Skeletal muscle satellite cell (primary cell): ENCODE measurements around the gene PTPRH.

Experiments used
- H3K27me3 ChIP-seq: 2 replicates; pipeline ENCODE4 v1.7.0; 2013; ENCODE audit warnings: low read length; ENCODE audit not compliant: control insufficient read depth, insufficient read depth
- H3K36me3 ChIP-seq: 2 replicates; pipeline ENCODE4 v1.7.0; 2013; ENCODE audit warnings: mild to moderate bottlenecking, control low read depth, low read length; ENCODE audit not compliant: insufficient read depth
- H3K4me1 ChIP-seq: 2 replicates; pipeline ENCODE4 v1.7.0; 2013; ENCODE audit warnings: low read length; ENCODE audit not compliant: control insufficient read depth, insufficient read depth
- H3K4me2 ChIP-seq: 2 replicates; pipeline ENCODE4 v1.7.0; 2013; ENCODE audit warnings: mild to moderate bottlenecking, low read length
- H3K4me3 ChIP-seq: 2 replicates; pipeline ENCODE4 v1.7.0; 2013; ENCODE audit warnings: low read length
- H3K9ac ChIP-seq: 2 replicates; pipeline ENCODE4 v1.7.0; 2013; ENCODE audit warnings: mild to moderate bottlenecking, low read depth, low read length, moderate library complexity
- H3K9me3 ChIP-seq: replicated peaks from 2 replicates; pipeline ENCODE4 v1.7.0; 2013; ENCODE audit warnings: mild to moderate bottlenecking, control low read depth, low read length

PTPRH gene

DNA sequence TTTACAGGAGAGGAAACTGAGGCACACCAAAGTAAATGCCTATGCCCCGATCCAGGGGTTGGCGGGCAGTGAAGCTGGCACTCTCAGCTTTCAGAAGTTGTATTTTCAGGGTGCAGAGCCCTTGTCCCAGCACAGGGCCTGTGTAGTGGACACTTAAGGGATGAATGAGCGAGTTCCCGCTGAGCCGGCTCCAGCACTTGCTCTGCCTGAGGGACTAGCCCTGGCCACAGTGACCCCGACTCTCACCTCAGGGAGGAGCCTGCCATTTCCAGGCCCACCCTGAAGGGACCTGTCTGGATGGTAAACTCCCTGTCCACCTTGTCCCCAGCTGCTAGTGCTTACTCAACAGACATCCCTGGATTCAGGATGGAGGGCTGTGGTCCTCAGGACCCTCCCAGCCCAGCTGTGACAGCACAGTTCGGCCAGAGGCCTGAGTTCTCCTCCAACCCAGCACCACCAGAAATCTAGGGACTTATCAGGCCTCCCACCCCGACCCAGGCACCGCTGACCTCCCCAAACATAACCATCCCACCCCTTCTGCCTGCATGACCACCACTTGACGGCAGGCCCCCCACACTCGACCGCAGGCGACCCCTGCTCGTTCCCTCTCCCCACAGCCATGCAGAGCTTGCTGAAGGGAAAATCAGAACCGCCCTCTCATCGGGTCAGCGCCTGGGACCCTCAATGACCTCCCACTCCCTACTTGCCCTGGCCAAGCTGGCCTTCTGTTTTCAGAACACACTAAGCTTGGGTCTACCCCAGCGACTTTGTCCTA lies 41.1 kb upstream of the PTPRH start:
- no peak overlapping the region for H3K4me3 ChIP-seq
- peaks cover 11% of the 10 kb centered on the region for H3K36me3 ChIP-seq
- H3K27me3 ChIP-seq = no peaks in the 10 kb centered on the region
- no peak overlapping the region for H3K4me2 ChIP-seq
- H3K9ac ChIP-seq = no peak overlapping the region
- H3K4me1 ChIP-seq = peaks cover 18% of the 10 kb centered on the region
- H3K9me3 ChIP-seq = no peaks in the 10 kb centered on the region

DNA sequence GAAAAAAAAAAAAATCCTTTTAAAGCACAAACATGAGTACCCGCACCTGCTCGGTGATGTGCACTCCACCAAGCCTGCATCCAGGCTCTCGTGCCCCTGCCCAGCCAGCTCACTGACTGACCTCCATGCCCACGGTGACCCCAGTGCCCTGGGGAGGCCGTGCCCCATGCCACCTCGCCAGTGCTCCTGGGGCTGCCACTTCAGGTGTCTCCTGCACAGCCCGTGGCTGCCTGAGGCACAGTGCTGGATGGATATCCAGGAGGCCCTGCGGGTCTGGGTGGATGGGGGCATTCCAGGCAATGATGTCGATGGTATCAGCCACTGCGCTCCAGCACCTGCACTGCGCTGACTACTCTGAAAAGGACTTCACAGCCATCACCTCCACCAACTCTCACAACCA lies 40.5 kb upstream of the PTPRH start:
- Histone ChIP-seq H3K9ac (no peak overlapping the region), H3K36me3 (peaks cover 17% of the 10 kb centered on the region), H3K4me2 (no peak overlapping the region), H3K4me1 (peaks cover 12% of the 10 kb centered on the region), H3K27me3 (no peaks in the 10 kb centered on the region), H3K4me3 (no peak overlapping the region), H3K9me3 (no peaks in the 10 kb centered on the region)

DNA sequence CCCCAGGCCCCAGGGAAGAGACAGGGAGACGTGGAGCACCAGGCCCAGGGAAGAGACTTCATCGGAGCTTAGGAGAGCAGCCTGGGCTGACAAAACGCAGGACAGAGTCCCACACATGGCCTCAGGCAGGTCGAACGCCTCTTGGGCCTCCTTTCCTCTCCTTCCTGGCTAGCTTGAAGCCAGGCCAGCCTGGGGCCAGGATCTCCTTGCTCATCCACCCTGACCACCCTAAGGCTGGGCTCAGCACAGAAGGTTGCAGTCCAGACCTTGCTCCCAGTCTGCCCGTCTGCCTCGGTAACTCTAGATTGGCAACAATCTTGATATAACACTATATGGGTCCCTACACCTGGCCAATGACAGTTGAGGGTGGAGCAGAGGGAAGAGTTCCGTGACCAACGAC lies 39.4 kb upstream of the PTPRH start:
- Histone ChIP-seq H3K36me3 (peaks cover 26% of the 10 kb centered on the region), H3K4me1 (peaks cover 7% of the 10 kb centered on the region), H3K9me3 (no peaks in the 10 kb centered on the region), H3K27me3 (no peaks in the 10 kb centered on the region), H3K4me3 (no peak overlapping the region), H3K9ac (no peak overlapping the region), H3K4me2 (no peak overlapping the region)

DNA sequence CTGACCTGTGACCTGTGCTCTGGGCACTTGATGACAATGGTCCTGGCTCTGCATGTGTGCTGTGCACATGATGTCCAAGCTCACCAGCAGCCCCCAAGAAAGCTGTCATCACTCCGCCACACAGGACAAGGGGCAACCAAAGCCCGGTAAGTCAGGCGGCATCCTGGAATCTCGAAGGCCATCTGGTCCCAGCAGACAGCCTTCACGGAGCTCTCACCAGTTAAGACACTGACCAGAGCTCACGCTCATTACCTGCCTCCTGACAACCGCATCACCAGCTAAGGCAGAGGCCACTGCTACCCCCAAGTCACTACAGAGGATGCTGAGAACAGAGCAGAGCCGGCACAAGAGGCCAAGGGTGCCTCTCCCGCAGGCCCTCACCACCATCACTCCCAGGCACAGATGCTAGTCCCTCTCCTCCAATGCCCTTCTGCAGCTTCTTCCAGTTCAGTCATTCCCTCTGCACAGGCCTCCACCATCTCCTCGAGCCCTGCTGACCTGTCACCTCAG lies 38.9 kb upstream of the PTPRH start:
- H3K4me2 ChIP-seq = no peak overlapping the region
- H3K27me3 ChIP-seq = no peaks in the 10 kb centered on the region
- peaks cover 7% of the 10 kb centered on the region for H3K4me1 ChIP-seq
- H3K9ac ChIP-seq = no peak overlapping the region
- H3K4me3 ChIP-seq = no peak overlapping the region
- peaks cover 26% of the 10 kb centered on the region for H3K36me3 ChIP-seq
- H3K9me3 ChIP-seq = no peaks in the 10 kb centered on the region

DNA sequence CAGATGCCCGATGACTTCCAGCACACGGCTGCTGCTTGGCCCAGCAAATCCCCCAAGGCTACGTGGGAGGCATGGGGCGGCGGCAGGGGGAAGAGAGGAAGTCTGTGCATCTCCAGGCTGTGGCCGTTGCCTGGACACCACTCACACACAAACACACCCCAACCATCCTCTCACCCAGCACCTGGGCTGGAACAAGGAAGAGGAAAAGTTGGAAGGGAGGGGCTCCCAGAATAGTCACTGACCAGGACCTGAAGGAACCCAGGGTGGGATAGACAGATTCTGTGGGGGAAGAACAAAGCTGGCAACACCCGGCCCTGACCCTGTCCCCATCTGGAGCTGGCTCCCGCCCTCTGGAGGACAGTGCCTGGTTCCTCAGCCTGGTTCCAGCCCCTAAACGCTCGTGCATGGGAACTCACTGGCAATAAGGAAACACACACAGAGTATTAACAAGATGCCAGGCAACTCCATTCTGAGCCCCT lies 38.4 kb upstream of the PTPRH start:
- H3K4me1 ChIP-seq = peaks cover 7% of the 10 kb centered on the region
- H3K36me3 ChIP-seq = peaks cover 26% of the 10 kb centered on the region
- no peaks in the 10 kb centered on the region for H3K27me3 ChIP-seq
- H3K4me3 ChIP-seq = no peak overlapping the region
- no peak overlapping the region for H3K9ac ChIP-seq
- no peaks in the 10 kb centered on the region for H3K9me3 ChIP-seq
- H3K4me2 ChIP-seq = no peak overlapping the region

DNA sequence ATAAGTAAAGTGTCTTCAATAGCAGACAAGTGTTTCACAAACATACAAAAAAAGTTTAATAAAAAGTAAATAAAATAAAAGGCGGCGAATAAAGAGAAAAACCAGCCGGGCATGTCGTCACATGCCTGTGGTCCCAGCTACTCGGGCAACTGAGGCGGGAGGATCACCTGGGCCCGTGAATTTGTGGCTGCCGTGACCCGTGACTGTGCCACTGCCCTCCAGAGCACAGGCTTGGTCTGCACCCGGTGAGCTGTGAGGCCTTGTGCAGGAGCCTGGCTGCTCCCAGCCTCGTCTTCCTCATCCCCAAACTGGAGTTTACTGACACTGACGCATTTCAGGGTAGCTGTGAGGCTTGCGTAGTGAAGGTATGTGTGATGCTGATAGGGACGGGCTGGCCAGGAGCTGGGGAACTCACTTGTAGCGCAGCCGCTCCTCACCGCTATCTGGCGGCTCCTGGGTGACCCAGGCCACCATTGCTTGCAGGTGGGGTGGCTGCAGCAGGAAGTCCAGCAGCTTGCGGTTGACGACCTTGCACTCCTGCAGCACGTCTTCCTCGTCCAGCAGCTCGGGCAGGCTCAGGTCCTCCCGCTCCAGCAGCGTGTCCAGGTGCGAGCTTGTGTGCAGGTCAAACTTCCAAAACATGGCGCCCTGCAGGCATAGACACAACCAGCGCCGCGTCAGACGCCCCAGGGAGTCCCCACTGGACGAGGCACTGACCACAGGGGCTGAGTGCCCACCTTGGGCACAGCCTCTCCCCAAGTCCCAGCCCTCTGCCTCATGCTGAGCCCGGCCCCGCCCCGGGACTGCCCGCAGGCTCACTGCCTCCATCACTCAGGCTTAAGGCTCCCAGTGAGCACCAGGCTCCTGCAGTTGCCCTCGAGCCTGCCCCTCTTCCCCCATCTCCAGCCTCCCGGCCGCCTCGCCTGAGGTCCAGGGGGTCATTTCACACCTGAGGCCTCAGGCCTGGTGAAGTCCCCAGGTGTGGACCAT lies 37.5 kb upstream of the PTPRH start:
- Histone ChIP-seq H3K27me3 (no peaks in the 10 kb centered on the region), H3K4me3 (no peak overlapping the region), H3K4me1 (peaks cover 5% of the 10 kb centered on the region), H3K4me2 (no peak overlapping the region), H3K9me3 (no peaks in the 10 kb centered on the region), H3K9ac (no peak overlapping the region), H3K36me3 (peaks cover 34% of the 10 kb centered on the region)

DNA sequence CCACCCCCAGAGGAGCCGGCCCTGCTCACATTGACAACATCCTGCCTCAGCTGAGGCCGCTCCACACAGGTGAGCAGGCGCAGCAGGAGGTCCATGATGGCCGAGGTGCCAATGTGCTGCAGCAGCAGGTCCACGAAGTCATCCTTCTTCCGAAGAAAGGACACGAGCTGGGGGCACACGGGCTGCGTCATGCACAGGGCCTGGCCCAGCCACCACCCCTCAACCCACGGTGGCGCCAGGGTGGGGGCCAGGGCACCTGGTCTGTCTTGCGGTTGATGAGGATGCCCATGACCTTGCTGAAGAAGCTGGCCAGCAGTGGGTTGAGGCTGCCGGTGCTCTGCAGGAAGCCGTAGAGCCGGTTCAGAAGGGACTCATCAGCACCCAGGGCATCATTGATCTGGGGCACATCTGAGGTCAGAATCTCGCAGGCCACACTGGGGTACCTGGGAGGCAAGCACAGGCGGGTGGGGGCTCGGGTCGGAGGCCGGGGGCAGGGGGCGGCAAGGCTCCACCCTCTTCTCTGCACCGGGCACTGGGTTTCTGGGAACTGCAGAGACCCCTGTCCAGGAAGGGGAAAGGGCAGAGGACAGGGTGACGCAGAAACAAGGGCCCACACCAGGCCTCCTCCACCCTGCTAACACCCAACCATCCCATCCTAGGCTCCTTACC lies 36.1 kb upstream of the PTPRH start:
- H3K9ac ChIP-seq = no peak overlapping the region
- H3K4me2 ChIP-seq = no peak overlapping the region
- H3K4me3 ChIP-seq = no peak overlapping the region
- H3K9me3 ChIP-seq = no peaks in the 10 kb centered on the region
- H3K27me3 ChIP-seq = no peaks in the 10 kb centered on the region
- H3K36me3 ChIP-seq = peaks cover 45% of the 10 kb centered on the region
- no peaks in the 10 kb centered on the region for H3K4me1 ChIP-seq

DNA sequence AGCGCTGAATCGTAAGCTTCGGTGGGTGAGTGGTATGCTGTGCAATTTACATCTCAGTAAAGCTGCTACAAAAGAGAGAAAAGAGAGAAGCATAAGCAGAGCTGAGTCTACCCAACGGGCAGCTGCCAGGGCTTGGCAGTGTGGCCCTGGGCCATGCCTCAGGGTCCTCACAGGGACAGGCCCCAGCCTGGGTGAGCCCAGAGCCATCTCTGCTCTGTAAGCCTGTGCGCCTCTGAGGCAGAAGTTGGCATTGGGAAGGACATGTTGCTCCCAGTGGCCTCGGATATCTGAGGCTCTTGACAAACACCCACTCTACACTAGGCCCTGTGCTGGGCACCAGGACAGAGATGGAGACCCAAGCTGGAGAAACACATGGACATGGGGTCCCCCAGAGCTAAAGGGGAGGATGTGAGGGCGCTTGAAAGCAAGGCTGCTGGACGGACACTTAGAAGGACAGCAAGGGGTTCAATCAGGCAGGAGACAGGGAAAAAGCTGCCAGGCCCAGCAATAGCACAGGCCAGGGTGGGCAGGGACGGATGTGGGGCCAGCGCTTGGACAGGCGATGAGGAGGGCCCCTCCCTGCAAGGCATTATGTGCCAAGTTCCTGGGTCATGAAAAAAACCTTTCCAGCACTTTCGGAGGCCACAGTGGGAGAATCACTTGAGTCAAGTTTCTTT lies 34.8 kb upstream of the PTPRH start:
- Histone ChIP-seq H3K36me3 (peaks cover 54% of the 10 kb centered on the region), H3K27me3 (no peaks in the 10 kb centered on the region)

DNA sequence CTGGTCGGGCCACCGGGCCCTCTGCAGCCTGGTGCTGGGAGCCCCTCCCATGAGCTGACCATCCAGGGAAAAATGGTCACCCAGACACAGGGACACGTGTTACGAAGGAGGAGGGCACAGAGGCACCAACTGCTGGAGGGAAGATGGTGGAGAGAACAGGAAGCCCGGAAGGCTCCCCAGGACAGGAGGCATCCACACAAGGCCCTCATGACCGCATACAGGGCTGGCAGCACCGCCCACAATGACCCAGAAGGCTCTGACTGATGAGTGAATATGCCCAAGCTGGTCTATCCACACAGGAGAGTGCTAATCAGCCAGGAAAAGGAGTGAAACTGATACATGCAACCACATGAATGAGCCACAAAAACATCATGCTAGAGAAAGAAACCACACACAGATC lies 33.2 kb upstream of the PTPRH start:
- H3K4me3 ChIP-seq = no peak overlapping the region
- no peak overlapping the region for H3K4me2 ChIP-seq
- H3K9me3 ChIP-seq = no peaks in the 10 kb centered on the region
- peaks cover 65% of the 10 kb centered on the region for H3K36me3 ChIP-seq
- H3K27me3 ChIP-seq = no peaks in the 10 kb centered on the region
- no peak overlapping the region for H3K9ac ChIP-seq
- no peaks in the 10 kb centered on the region for H3K4me1 ChIP-seq

More for the DNA sequence above, 34.8 kb upstream of the PTPRH start:
- H3K9ac ChIP-seq = no peak overlapping the region
- no peak overlapping the region for H3K4me2 ChIP-seq
- H3K4me1 ChIP-seq = no peaks in the 10 kb centered on the region
- no peaks in the 10 kb centered on the region for H3K9me3 ChIP-seq
- no peak overlapping the region for H3K4me3 ChIP-seq

DNA sequence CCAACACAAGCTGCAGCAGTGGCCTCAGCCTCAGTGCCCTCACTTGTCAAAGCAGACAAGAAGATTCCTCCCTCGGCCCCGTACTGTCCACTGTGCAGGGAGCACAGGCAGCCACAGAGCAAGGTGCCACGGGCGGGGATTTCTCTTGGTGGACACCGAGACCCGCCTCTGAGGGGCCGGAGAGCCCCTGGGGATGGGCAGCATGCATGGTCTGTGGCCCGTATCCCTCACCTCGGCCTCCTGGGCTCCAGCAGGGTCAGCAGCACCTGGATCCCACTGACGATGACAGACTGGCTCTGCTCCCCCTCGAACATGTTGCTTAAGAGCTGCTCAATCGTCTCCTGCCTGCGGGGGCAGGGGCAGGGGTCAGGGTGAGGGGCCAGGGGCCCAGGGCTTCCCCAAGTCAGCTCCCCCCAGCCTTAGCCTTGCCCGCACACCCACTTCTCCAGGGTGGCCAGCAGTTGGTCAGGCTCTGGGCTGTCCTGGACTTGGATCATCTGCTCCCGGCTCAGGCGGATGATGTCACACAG lies 32.7 kb upstream of the PTPRH start:
- Histone ChIP-seq H3K4me3 (no peak overlapping the region), H3K9ac (no peak overlapping the region), H3K36me3 (peaks cover 71% of the 10 kb centered on the region), H3K4me2 (no peak overlapping the region), H3K4me1 (no peaks in the 10 kb centered on the region), H3K9me3 (no peaks in the 10 kb centered on the region), H3K27me3 (no peaks in the 10 kb centered on the region)
